HFFc6 (cell line): ENCODE data around the gene TAF11L6. TPM values are rescaled to one million over a fixed set of nuclear protein-coding genes. Genes with fewer than 3 reads are reported as not detected.
"Not testable (repeated sequence)": the region's sequence is repeated elsewhere in the genome, so short reads cannot be mapped to it uniquely, and the experiment has no call there.

Experiments used
- DNase-seq: peaks from one replicate; pipeline ENCODE4 v3.0.0-alpha.2; 2018
- H3K27ac Mint-ChIP-seq: 2 replicates; pipeline ENCODE4 v1.8.0; 2020; ENCODE audit warnings: mild to moderate bottlenecking, mixed read lengths
- H3K27me3 Mint-ChIP-seq: 2 replicates; pipeline ENCODE4 v1.8.0; 2021; ENCODE audit warnings: mild to moderate bottlenecking, moderate library complexity, mixed read lengths; ENCODE audit not compliant: insufficient read depth
- H3K36me3 Mint-ChIP-seq: 2 replicates; pipeline ENCODE4 v1.8.0; 2021; ENCODE audit warnings: low read depth, mixed read lengths
- H3K4me1 Mint-ChIP-seq: 2 replicates; pipeline ENCODE4 v1.8.0; 2020; ENCODE audit warnings: low read depth, mixed read lengths
- H3K4me3 Mint-ChIP-seq: 2 replicates; pipeline ENCODE4 v1.8.0; 2020; ENCODE audit warnings: mild to moderate bottlenecking, moderate library complexity, mixed read lengths
- H3K9me3 Mint-ChIP-seq: 2 replicates; pipeline ENCODE4 v1.8.0; 2020; ENCODE audit warnings: mild to moderate bottlenecking, mixed read lengths
- total RNA-seq, 6 experiments: library from RNA; stranded (reverse); fragmentation: NEBNext Ultra II Directional; extraction: Animal tissue kit (Norgen Biotek cat#: 25700); gene quantifications; 2 replicates in 1 of 6; 3 replicates in 5 of 6; pipeline ENCODE4 v1.2.3, GENCODE V29; 2021
- TF ChIP-seq, protein P1 (sequence below): fragments of 200-600 bp; sonication (generic); IDR thresholded peaks from 2 replicates; pipeline ENCODE4 v1.5.0; 2021; ENCODE audit warnings: antibody characterized with exemption, mild to moderate bottlenecking

TAF11L6 gene
- total RNA-seq, 6 experiments from 2014 or later, result not detected

- Mint-ChIP-seq H3K4me3 (no peak overlapping the region), H3K4me1 (no peaks in the 10 kb centered on the region), H3K27ac (no peak overlapping the region), H3K36me3 (no peaks in the 10 kb centered on the region), H3K27me3 (peaks cover 16% of the 10 kb centered on the region), H3K9me3 (no peaks in the 10 kb centered on the region)
- no peak for DNase-seq
- TF ChIP-seq, protein P1, sequence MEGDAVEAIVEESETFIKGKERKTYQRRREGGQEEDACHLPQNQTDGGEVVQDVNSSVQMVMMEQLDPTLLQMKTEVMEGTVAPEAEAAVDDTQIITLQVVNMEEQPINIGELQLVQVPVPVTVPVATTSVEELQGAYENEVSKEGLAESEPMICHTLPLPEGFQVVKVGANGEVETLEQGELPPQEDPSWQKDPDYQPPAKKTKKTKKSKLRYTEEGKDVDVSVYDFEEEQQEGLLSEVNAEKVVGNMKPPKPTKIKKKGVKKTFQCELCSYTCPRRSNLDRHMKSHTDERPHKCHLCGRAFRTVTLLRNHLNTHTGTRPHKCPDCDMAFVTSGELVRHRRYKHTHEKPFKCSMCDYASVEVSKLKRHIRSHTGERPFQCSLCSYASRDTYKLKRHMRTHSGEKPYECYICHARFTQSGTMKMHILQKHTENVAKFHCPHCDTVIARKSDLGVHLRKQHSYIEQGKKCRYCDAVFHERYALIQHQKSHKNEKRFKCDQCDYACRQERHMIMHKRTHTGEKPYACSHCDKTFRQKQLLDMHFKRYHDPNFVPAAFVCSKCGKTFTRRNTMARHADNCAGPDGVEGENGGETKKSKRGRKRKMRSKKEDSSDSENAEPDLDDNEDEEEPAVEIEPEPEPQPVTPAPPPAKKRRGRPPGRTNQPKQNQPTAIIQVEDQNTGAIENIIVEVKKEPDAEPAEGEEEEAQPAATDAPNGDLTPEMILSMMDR, result no peak
Measured at GRCh38 chr5:17497446-17497845, 31.0 kb upstream of the TAF11L6 start.

DNA sequence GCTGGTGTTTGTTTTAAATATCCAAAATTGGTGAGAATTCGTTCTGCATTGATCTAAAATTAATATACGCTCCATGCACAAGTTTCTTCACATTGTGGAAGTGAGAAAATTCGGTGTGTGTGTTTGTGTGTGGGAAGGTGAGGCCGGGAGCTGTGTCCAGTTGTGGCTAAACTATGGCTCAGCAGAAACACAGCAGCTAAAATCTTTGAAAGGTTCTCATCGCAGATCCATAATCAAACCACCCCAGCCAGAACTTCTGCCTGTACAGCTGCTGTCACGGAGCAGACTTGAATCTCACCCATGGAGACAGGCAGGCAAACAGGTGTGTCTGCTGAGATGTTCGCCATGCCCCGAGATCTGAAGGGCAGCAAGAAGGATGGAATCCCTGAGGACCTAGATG, 30.5 kb upstream of the TAF11L6 start, which contains the start of gene TAF11L2:
TAF11L2 (plus strand) TSS at position 301 of the 400 bp plus-strand sequence.
- DNase-seq, H3K27ac Mint-ChIP-seq, H3K9me3 Mint-ChIP-seq, H3K36me3 Mint-ChIP-seq, H3K4me3 Mint-ChIP-seq, H3K4me1 Mint-ChIP-seq: not testable (repeated sequence)
- peaks cover 16% of the 10 kb centered on the region for H3K27me3 Mint-ChIP-seq

DNA sequence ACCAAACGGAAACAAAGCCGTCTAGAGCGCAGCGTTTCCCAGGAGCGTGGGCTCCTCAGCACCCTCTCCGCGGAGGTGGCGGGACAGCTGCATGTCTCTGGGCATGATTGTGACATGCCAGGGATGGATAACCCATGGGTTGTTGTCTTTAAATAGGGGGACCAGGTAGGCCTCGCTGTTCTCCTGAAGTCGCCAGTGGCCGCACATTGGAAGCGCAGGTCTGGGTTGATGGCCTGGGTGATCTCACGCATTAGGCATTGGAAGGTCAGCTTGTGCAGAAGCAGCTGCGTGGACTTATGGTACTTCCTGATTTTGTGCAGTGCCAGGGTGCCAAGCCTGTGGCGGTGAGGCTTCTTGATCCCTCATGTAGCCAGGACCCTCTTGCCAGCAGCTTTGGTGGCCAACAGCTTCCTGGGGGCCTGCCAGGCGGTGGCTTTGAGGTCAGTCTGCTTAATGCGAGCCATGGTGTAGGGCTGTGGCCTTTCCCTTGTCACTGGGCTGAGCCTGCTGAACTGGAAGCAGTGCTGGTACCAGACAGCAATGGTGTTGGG, 16.6 kb upstream of the TAF11L6 start:
- Mint-ChIP-seq H3K27me3 (peaks cover 8% of the 10 kb centered on the region), H3K9me3 (no peaks in the 10 kb centered on the region), H3K27ac (no peak overlapping the region), H3K36me3 (no peaks in the 10 kb centered on the region), H3K4me1 (no peaks in the 10 kb centered on the region), H3K4me3 (no peak overlapping the region)
- TF ChIP-seq, protein P1, result no peak
- DNase-seq, result no peak

DNA sequence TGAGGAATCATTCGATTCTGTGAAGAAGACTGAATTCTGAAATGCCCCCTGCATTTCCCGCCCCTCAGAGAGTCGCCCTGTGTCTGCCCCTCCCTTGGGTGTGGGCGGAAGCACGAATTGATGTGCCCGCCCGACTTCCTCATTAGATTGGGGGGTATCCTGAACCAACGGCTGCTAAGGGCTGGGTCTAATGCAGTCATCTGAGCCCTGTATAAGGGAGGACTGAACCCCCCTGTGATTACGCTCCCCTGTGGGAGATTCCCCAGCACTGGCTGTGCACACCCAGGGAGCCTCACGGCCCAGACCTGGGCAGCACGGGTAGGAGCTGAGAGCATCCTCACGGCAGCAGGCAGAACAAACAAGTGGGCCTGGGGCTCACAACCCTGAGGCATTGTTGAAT, 10.9 kb upstream of the TAF11L6 start:
- H3K9me3 Mint-ChIP-seq, H3K27me3 Mint-ChIP-seq: not testable (repeated sequence)

GRCh38 chr5:17518067-17518466, 10.4 kb upstream of the TAF11L6 start, which contains the start of gene TAF11L3:
Gene TAF11L3, plus strand, starts transcription at chr5:17518367.
- not testable (repeated sequence) for H3K4me1 Mint-ChIP-seq, H3K27ac Mint-ChIP-seq, H3K36me3 Mint-ChIP-seq, DNase-seq, H3K9me3 Mint-ChIP-seq, H3K27me3 Mint-ChIP-seq, H3K4me3 Mint-ChIP-seq

More for the DNA sequence above, 10.9 kb upstream of the TAF11L6 start:
- not testable (repeated sequence) for H3K27ac Mint-ChIP-seq, H3K4me3 Mint-ChIP-seq, DNase-seq, H3K36me3 Mint-ChIP-seq, H3K4me1 Mint-ChIP-seq

GRCh38 chr5:17519508-17519907, 9.0 kb upstream of the TAF11L6 start:
- DNase-seq, H3K9me3 Mint-ChIP-seq, H3K27me3 Mint-ChIP-seq, H3K36me3 Mint-ChIP-seq, H3K4me3 Mint-ChIP-seq, H3K27ac Mint-ChIP-seq, H3K4me1 Mint-ChIP-seq: not testable (repeated sequence)

DNA sequence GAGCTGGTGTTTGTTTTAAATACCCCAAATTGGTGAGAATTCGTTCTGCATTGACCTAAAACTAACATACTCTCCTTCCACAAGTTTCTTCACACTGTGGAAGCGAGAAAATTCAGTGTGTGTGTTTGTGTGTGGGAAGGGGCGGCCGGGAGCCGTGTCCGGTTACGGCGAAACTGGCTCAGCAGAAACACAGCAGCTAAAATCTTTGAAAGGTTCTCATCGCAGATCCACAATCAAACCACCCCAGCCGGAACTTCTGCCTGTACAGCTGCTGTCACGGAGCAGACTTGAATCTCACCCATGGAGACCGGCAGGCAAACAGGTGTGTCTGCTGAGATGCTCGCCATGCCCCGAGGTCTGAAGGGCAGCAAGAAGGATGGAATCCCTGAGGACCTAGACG, 7.0 kb upstream of the TAF11L6 start, which contains the start of gene TAF11L4:
TAF11L4 (plus strand) TSS at position 301 of the 400 bp plus-strand sequence.
- not testable (repeated sequence) for H3K4me3 Mint-ChIP-seq, H3K4me1 Mint-ChIP-seq, H3K36me3 Mint-ChIP-seq

GRCh38 chr5:17524935-17525334, 3.5 kb upstream of the TAF11L6 start, which contains the start of gene TAF11L5:
Gene TAF11L5, plus strand, starts transcription at chr5:17525235.
- not testable (repeated sequence) for H3K36me3 Mint-ChIP-seq

More for the DNA sequence above, 7.0 kb upstream of the TAF11L6 start, which contains the start of gene TAF11L4:
- H3K27ac Mint-ChIP-seq, H3K9me3 Mint-ChIP-seq, DNase-seq, H3K27me3 Mint-ChIP-seq: not testable (repeated sequence)

DNA sequence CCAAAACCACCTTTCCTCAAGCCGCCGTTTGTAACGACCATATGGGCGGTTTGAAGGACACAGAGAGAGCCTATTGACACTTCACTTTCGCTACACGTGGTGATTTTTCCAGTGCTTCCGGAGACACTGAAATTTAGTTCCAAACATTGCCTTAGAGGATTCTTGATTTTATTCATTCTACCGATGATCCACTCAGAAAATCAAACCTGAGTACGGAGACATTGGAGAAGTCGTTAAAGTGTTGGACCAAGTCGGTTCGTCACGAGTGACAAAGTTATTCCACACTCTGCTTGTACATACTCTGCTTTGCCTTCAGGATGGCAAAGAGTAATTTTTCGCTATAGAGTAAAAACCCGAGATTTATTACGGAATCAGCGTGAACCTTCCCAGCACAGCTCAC, 2.0 kb upstream of the TAF11L6 start:
- not testable (repeated sequence) for H3K4me3 Mint-ChIP-seq, H3K9me3 Mint-ChIP-seq, H3K36me3 Mint-ChIP-seq

More at GRCh38 chr5:17524935-17525334, 3.5 kb upstream of the TAF11L6 start, which contains the start of gene TAF11L5:
- not testable (repeated sequence) for DNase-seq, H3K27me3 Mint-ChIP-seq, H3K4me1 Mint-ChIP-seq, H3K4me3 Mint-ChIP-seq, H3K27ac Mint-ChIP-seq, H3K9me3 Mint-ChIP-seq

More for the DNA sequence above, 2.0 kb upstream of the TAF11L6 start:
- DNase-seq, result peak; percentile 9
- H3K27me3 Mint-ChIP-seq, H3K4me1 Mint-ChIP-seq, H3K27ac Mint-ChIP-seq: not testable (repeated sequence)

Other genes starting within 250 kb of the TAF11L6 start
- gene TAF11L2, start 30.4 kb upstream of the TAF11L6 start, total RNA-seq, result not detected
- not detected for gene TAF11L3, start 10.3 kb upstream of the TAF11L6 start, total RNA-seq
- gene TAF11L4, start 6.9 kb upstream of the TAF11L6 start, total RNA-seq, result not detected
- gene TAF11L5, start 3.4 kb upstream of the TAF11L6 start, total RNA-seq, result not detected
- not detected for gene TAF11L7, start 57.1 kb downstream of the TAF11L6 start, total RNA-seq
- gene TAF11L8, start 62.3 kb downstream of the TAF11L6 start, total RNA-seq, result not detected
- gene TAF11L9, start 65.7 kb downstream of the TAF11L6 start, total RNA-seq, result not detected
- gene TAF11L10, start 69.2 kb downstream of the TAF11L6 start, total RNA-seq, result not detected
- not detected for gene TAF11L11, start 75.5 kb downstream of the TAF11L6 start, total RNA-seq
- not detected for gene TAF11L12, start 81.7 kb downstream of the TAF11L6 start, total RNA-seq
- not detected for gene TAF11L13, start 103.4 kb downstream of the TAF11L6 start, total RNA-seq
- not detected for gene TAF11L14, start 105.8 kb downstream of the TAF11L6 start, total RNA-seq